Measurements from ENCODE around the gene SAMD9L.

DNA sequence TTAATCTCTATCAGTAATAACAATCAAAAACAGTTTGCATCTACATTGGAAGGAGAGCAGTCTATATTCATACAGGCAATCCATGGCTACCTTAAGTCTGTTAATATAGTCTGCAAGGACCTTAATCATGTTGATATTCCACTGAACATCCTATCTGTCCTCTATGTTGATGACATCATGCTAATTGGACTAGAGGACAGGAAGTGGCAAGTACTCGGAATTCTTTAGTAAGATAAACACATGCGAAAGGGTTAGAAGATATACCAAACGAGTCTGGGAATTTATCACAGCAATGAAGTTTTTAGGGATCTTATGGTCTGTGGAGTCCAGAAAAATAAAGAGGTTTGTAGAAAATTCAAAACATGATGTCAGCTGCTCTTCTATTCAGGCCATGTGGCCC lies 11.3 kb upstream of the SAMD9L start:
- TF ChIP-seq GFI1B (tag by site-specific recombination; IDR thresholded peaks at IDR 0.05) (no peak), ZNF138 (tag by site-specific recombination; IDR thresholded peaks at IDR 0.05; ENCODE audit: borderline replicate concordance) (no peak), ZNF792 (tag by site-specific recombination; IDR thresholded peaks at IDR 0.05) (no peak), ZNF629 (tag by site-specific recombination; IDR thresholded peaks at IDR 0.05) (no peak), YY1 (tag by site-specific recombination; IDR thresholded peaks at IDR 0.05) (no peak), ZBTB8A (tag by site-specific recombination; IDR thresholded peaks at IDR 0.05) (no peak), KLF10 (tag by site-specific recombination; IDR thresholded peaks at IDR 0.05) (no peak), ZNF121 (tag by site-specific recombination; IDR thresholded peaks at IDR 0.05) (no peak), ZNF404 (tag by site-specific recombination; IDR thresholded peaks at IDR 0.05) (no peak)
- TF ChIP-seq, protein P1, sequence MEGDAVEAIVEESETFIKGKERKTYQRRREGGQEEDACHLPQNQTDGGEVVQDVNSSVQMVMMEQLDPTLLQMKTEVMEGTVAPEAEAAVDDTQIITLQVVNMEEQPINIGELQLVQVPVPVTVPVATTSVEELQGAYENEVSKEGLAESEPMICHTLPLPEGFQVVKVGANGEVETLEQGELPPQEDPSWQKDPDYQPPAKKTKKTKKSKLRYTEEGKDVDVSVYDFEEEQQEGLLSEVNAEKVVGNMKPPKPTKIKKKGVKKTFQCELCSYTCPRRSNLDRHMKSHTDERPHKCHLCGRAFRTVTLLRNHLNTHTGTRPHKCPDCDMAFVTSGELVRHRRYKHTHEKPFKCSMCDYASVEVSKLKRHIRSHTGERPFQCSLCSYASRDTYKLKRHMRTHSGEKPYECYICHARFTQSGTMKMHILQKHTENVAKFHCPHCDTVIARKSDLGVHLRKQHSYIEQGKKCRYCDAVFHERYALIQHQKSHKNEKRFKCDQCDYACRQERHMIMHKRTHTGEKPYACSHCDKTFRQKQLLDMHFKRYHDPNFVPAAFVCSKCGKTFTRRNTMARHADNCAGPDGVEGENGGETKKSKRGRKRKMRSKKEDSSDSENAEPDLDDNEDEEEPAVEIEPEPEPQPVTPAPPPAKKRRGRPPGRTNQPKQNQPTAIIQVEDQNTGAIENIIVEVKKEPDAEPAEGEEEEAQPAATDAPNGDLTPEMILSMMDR (tag by site-specific recombination; IDR thresholded peaks at IDR 0.05): no peak
- TF ChIP-seq, protein P2, sequence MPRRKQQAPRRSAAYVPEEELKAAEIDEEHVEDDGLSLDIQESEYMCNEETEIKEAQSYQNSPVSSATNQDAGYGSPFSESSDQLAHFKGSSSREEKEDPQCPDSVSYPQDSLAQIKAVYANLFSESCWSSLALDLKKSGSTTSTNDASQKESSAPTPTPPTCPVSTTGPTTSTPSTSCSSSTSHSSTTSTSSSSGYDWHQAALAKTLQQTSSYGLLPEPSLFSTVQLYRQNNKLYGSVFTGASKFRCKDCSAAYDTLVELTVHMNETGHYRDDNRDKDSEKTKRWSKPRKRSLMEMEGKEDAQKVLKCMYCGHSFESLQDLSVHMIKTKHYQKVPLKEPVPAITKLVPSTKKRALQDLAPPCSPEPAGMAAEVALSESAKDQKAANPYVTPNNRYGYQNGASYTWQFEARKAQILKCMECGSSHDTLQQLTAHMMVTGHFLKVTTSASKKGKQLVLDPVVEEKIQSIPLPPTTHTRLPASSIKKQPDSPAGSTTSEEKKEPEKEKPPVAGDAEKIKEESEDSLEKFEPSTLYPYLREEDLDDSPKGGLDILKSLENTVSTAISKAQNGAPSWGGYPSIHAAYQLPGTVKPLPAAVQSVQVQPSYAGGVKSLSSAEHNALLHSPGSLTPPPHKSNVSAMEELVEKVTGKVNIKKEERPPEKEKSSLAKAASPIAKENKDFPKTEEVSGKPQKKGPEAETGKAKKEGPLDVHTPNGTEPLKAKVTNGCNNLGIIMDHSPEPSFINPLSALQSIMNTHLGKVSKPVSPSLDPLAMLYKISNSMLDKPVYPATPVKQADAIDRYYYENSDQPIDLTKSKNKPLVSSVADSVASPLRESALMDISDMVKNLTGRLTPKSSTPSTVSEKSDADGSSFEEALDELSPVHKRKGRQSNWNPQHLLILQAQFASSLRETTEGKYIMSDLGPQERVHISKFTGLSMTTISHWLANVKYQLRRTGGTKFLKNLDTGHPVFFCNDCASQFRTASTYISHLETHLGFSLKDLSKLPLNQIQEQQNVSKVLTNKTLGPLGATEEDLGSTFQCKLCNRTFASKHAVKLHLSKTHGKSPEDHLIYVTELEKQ (tag by site-specific recombination; IDR thresholded peaks at IDR 0.05; ENCODE audit: borderline replicate concordance): no peak
- TF ChIP-seq, protein P3, sequence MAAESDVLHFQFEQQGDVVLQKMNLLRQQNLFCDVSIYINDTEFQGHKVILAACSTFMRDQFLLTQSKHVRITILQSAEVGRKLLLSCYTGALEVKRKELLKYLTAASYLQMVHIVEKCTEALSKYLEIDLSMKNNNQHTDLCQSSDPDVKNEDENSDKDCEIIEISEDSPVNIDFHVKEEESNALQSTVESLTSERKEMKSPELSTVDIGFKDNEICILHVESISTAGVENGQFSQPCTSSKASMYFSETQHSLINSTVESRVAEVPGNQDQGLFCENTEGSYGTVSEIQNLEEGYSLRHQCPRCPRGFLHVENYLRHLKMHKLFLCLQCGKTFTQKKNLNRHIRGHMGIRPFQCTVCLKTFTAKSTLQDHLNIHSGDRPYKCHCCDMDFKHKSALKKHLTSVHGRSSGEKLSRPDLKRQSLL (tag by site-specific recombination; IDR thresholded peaks at IDR 0.05): no peak
- TF ChIP-seq, protein P4, sequence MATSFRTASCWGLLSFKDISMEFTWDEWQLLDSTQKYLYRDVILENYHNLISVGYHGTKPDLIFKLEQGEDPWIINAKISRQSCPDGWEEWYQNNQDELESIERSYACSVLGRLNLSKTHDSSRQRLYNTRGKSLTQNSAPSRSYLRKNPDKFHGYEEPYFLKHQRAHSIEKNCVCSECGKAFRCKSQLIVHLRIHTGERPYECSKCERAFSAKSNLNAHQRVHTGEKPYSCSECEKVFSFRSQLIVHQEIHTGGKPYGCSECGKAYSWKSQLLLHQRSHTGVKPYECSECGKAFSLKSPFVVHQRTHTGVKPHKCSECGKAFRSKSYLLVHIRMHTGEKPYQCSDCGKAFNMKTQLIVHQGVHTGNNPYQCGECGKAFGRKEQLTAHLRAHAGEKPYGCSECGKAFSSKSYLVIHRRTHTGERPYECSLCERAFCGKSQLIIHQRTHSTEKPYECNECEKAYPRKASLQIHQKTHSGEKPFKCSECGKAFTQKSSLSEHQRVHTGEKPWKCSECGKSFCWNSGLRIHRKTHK (tag by site-specific recombination; IDR thresholded peaks at IDR 0.05): no peak
